SHP77 (cell line): Measurements from ENCODE around the gene CCNT2.
"Not testable (repeated sequence)": the region's sequence is repeated elsewhere in the genome, so short reads cannot be mapped to it uniquely, and the experiment has no call there.

ENCODE experiments used
- DNase-seq, 2 experiments: peaks; one replicate each; lab custom pipeline; 2025; lab: John Stamatoyannopoulos, UW

CCNT2 gene

DNA sequence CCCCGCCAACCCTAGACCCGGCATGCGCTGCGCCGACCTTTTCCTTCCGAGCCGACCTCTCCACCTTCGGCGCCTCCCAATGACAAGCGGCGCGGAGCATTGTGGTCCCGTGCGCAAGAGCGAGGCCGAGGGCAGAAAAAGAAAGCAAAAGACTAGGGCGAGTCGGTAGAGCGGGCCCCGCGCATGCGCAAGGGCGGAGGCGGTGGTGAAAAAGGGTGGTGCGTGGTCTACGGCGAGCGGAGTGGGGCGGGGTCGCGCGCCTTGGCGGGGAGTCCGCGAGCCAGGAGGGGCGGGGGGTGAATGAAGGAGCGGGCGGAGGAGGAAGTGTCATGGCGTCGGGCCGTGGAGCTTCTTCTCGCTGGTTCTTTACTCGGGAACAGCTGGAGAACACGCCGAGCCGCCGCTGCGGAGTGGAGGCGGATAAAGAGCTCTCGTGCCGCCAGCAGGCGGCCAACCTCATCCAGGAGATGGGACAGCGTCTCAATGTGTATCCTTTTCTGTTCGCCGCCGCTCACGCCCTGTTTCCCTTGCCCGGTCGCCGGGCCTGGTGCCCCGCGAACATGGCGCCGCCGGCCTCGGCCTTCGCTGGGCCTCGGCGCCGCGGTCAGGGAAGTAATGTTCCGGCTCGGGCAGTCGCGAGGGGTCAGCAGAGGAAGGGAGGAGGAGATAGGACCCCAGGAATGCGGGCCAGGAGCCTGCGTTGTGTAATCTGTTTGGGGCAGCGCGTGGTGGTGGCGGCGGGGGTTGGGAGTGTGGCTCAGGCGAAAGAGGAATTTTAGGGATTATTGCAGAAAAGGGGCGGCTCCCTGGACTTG, at the start of gene CCNT2:
TSS of gene CCNT2 (plus strand) at position 297 of the 815 bp plus-strand sequence. CDS start at position 330, 33 bp downstream.
- DNase-seq = peak; percentile 78 to 90

DNA sequence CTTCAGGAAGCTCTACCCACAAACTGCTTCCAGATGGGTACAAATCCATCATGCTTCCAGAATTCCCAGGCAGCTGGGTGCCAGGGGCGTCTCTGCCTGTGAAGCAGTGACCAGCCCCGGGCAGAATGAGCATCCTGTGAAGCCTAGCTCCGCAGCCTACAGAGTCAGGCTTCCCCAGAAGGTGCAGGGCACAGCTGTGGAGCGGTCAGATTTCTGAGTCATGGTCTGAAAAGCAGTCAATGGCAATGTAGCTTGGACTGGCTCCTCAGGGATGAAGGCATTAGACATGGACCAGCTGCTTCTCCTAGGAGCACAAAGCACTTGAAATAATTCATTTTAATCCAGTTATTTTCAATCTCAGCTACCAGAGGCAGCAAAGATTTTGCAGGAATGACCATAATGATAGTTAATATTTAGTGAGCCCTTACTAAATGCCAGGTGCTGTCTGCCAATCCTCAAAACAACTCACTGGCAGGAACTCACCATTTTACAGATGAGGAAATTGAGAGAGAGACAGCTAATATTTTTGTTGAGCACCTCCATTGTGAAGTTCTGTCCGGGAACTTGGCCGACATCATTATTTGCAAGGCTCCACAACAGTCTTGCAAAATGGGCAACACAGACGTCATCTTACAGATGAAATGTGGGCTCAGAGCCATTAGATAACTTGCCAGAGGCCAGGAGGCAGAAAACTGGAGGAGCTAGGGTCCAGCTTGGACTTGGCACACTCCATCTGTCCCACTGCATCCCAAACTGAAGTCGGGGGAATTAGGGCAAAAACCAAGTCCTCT, 48.5 kb upstream of the CCNT2 start:
- no peak for DNase-seq

DNA sequence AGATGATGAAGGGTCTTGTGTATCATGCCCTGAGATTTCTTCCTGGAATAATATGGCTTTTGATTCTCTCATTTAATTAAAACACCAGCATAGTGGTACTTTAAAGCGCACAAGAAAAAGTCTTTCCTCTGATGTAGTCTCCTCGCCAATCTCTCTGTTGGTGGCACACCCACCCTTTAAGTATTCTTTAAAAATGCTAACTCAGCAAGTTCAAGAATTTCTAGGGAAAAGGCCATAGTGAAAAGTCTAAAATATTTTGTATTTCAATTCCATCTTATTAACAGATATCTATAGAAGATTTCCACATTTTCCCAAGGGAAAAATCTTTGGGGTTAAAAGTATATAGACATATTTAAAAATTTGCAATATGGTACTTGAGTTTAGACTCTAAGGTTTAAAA, 45.5 kb upstream of the CCNT2 start:
- no peak for DNase-seq

DNA sequence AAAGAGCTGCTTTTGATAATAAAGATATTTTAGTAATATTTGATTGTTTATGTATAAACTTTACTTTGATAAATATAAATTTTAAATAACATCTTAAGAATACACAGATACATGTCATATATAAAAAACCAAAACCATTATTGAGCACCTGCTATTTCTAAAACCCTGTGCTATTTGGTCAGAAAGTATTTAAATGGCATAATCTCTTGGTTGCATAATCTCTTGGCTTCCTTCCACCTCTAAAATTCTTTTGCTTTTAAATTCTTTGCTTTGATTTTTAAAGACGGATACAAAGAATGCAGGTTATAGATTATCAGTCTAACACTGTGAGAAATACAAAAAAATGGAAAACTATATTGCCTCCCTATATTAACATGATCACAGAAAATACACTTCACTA, 43.3 kb upstream of the CCNT2 start:
- DNase-seq = no peak

DNA sequence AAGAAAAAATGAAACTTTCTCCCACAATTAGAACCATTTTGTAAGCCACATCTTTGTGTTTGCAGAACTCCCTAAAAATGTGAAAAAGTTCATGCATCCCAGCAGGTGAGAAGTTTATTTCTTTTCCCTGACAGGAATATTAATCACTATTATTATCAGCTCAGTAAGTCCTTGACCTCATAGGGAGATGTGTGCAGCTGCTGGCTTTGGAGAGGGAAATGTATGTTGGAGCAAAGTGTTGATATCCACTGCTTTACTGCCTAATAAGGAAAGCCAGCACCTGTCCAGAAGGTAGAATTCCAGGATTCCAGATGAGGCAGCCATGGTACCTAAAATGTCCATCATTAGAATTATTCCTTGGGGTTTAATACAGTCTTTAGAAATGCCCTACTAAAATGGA, 35.8 kb upstream of the CCNT2 start:
- DNase-seq = no peak

DNA sequence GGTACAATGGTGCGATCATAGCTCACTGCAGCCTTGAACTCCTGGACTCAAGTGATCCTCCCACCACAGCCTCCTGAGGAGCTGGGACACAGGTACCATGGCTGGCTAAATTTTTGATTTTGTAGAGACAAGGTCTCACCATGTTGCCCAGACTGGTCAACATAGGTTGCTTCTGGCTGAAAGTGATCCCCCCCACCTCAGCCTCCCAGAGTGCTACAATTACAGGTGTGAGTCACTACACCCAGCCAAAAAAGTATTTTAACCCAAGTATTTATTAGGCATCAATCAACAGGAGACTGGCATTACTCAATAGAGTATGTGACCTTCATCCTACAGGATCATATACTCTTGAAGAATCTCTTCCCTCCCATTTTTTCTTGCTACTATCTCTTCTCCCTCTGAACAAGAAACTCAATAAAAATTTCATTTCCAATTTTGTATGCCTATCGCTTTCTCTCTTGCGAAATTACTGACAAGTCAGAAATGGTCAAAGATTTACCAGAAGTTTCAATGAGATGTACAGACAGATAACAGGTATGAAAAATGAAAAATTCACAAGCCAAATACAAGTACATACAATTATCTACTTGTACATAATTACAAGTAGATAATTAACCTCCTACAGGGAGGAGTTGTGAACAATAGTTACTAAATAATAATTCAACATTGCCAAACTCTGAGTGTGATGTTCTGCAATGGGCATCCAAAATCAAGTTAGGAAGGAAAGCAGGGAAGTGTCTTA, 34.9 kb upstream of the CCNT2 start:
- DNase-seq = no peak

DNA sequence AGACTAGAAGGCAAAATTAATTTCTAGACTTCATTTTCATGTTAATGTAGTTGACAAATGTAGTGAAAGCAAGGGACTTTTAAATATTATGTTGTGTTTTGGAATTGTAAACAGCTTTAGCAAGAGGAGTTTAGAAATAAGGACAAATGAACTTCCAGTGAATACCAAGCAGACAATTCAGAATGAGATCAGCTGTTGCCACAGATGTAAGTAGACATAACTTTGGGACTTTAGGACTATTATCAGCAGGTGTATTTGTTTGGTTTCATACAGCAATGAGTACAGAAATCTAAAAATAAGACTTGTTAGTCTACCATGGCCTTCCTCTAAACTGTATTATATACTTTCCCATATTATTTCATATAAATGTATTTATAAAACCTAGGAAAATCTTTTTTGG, 34.2 kb upstream of the CCNT2 start:
- no peak for DNase-seq

DNA sequence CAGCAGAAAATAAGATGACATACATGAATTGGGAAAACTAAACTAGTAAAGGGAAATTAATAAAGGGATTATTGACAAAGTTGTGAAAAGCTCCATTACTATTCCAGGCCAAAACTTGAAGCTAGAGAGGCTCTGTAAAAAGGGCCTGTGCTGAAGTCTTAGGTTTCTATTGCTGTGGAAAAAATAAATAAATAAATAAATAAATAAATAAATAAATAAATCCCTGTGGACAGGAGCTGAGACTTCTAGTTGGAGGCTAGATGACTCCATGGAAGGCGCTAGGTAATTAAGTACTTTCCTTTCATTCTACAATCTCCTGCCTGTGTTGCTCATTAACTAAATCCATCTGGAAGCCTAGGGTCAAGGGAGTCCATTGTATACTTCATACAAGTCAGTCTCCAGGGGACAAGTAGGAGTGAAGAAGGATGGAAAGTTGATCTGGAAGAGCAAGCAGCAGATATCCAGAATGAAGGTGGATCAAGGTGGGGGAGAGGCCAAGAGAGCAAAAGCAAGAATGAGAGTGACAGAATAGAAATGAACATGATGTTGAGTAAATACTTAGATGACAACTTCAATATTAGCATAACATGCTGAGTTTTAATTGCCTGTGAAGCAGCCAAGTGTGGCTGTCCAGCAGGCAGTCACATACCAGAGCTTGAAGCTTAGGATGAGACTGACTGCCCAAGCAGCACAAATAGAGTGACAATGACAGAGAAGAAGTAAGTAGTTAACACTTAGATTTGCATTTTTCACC, 26.2 kb upstream of the CCNT2 start:
- no peak for DNase-seq

DNA sequence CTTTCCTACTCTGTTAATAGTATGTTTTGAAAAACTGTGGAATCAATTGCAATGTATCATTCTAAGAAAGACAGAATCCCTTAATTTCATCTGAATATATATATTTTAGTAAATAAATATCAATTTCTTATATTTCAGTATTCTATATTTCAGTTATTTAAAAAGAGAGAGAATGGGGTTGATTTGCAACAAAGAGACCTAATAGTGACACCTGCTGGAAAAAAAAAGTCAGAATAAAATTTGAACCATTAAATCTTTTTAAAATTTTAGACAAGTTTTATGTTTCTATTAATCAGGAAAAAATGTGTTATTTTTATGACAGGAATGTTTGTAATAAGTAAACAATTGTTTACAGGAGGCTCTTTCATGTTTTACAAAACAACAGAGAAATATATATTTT, 20.7 kb upstream of the CCNT2 start:
- no peak for DNase-seq

DNA sequence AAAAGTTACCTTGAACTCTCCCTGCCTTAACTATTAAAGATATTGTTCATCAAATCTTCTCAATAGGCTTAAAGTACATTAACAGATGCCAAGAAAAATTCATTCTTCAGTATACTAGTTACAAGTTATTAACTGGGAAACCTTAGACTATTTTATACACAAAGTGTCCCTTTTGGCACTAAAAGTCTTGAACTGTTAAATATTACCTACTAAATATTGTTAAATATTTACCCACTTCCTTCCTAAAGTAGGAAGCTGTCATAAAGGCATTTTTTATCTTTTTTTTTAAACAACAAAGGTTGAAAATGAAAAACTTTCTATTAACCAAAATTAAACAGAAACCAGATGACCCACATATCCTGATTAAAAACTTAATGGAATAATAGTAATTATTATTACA, 19.4 kb upstream of the CCNT2 start:
- no peak for DNase-seq

DNA sequence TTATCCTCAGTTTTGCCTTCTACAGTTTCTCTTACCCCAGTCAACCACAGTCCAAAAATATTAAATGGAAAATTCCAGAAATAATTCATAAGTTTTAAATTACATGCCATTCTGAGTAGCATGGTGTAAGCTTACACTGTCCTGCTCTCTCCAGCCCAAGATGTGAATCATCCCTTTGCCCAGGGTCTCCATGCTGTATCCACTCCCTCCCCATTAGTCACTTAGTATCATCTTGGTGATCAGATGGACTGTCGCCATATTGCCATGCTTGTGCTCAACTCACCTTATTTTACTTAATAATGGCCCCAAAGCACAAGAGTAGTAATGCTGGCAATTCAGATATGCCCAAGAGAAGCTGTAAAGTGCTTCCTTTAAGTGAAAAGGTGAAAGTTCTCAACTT, 18.5 kb upstream of the CCNT2 start:
- no peak for DNase-seq

DNA sequence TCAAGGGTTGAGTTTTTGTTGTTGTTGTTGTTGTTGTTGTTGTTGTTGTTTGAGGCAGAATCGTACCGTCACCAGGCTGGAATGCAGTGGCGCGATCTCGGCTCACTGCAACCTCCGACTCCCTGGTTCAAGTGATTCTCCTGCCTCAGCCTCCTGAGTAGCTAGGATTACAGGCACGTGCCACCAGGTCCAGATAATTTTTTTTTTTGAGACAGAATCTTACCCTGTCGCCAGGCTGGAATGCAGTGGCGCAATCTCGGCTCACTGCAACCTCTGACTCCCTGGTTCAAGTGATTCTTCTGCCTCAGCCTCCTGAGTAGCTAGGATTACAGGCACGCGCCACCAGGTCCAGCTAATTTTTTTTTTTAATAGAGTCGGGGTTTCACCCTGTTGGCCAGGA, 14.9 kb upstream of the CCNT2 start:
- DNase-seq = not testable (repeated sequence)

DNA sequence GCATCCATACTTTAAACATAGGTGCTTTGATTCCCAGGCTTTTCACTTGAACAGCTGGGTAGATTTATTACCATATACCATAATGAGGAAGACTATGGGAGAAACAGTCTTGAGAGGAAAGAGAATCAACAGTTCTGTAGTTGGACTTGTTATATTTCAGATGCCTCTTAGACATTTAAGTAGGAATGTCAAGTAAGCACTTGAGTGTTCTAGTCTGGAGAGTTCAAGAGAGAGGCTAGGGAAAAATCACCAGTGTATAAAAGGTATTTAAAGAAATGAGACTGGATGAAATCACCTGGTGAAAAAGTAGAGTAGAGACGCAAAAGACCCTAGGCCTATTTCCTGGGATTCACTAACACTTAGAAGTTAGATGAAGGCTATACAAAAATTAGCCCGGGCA, 13.5 kb upstream of the CCNT2 start:
- no peak for DNase-seq

DNA sequence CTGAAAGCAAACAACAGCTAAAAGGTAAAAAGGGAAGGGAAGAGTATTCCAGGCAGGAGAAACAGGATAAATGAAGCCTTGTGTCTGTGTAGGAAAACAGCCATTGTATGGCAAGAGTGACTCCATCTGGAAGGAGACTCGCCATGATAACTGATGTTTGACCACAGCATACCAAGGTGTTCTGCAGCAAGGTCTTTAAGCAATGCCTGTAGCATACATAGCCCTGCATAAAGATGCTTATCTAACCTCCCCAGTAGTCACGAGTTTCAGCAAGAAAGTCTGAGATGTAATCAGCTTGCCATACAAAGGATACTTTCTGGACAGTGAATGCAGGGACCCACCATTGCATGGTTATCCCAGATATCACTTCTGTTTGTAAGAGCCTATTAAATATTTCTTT, 11.9 kb upstream of the CCNT2 start:
- no peak for DNase-seq

DNA sequence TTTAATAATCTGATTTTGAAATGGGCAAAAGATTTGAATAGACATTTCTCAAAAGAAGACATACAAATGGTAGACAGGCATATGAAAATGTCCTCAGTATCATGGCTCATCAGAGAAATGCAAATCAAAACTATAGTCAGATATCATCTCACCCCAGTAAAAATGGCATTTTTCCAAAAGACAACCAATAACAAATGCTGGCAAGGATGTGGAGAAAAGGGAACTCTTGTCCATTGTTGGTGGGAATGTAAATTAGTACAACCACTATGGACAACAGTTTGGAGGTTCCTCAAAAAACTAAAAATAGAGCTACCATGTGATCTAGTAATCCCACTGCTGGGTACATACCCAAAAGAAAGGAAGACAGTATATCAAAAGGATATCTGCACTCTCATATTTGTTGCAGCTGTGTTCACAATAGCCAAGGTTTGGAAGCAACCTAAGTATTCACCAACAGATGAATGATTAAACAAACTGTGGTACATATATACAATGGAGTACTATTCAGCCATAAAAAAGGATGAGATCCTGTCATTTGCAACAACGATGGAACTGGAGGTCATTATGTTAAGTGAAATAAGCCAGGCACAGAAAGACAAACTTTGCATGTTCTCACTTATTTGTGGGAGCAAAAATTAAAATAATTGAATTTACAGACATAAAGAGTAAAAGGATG, 11.0 kb upstream of the CCNT2 start:
- not testable (repeated sequence) for DNase-seq

DNA sequence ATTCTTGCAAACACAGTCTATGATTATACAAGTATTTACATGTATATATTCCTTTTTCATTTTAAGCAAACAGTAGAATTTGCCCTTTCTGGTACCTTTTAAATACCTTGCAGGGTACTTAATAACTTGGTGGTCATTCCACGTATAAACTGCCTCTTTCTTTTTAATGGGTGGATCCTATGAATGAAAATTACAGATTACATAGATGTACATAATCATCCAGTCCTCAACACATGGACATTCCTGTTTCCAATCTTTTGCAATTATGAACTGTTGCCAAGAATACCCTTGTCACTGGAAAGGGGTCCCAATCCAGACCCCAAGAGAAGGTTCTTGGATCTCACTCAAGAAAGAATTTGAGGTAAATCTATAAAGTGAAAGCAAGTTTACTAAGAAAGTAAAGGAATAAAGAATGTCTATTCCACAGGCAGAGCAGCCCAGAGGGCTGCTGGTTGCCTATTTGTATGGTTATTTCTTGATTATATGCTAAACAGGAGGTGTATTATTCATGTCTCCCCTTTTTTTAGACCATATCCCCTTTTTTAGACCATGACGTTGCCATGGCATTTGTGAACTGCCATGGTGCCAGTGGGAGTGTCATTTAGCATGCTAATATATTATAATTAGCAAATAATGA, 7.7 kb upstream of the CCNT2 start:
- no peak for DNase-seq

DNA sequence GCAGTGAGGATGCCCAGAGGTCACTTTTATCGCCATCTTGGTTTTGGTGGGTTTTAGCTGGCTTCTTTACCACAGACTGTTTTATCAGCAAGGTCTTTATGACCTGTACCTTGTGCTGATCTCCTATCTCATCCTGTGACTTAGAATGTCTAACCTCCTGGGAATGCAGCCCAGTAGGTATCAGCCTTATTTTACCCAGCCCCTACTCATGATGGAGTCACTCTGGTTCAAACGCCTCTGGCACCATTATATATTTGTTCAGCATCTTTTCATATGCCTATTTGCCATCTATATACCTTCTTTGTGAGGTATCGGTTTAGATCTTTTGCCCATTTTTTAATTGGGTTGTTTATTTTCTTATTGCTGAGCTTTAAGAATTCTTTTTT, 7.2 kb upstream of the CCNT2 start:
- DNase-seq = no peak

DNA sequence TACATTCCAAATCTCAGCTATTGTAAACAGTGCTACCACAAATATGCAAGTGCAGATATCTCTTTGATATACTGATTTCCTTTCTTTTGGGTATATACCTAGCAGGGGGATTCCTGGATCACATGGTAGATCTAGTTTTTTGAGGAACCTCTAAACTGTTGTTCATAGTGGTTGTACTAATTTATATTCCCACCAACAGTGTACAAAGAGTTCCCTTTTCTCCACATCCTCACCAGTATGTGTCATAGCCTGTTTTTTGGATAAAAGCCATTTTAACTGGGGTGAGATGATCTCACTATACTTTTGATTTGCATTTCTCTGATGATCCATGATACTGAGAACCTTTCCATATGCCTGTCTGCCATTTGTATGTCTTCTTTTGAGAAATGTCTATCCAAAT, 6.3 kb upstream of the CCNT2 start:
- DNase-seq = no peak

DNA sequence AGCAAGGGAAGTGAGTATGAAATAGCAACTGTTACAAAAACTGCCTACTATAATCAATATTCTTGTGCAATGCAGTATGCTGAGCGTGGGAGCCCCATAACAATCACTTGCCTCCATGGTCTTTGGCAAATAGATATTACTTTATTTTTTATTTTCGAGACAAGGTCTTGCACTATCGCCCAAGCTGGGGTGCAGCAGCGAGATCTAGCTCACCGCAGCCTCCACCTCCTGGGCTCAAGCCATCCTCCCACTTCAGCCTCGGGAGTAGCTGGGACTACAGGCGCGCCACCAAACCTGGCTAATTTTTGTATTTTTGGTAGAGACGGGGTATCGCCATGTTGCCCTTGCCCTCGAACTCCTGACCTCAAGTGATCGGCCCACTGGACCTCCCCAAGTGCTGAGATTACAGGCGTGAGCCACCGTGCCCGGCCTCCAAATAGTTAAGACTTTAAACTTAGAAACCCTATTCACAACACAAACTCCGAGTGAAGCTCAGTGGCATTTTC, 1.2 kb upstream of the CCNT2 start:
- DNase-seq = no peak

DNA sequence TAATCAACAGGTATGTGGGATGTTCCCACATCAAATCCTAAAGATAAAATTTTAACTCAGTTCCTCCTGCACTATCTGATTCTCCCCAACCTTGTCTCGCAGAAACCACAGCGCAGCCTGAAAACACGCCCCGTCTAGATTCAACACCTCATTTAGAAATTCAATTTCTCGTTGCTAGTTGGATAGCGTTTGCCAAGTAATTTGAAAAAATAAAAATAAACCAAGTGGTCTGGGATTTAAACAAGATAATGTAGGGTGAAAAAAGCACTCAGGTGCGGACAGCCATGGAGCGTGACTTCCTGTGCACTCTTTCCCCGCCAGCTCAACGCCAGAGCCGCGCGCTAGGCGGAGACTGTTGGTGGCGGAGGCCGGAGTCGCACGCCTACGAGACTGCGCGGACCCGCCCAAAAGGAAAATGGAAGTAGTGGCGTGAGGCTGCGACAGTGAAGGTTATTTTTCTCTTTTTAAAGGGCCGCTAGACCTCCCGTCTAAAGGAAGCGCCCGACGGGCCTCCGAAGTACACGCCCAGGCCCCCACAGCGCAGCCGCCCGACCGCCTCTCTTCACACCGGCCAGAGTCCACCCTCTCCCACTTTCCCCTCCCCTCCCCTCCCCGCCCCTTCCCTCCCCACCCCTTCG, 615 bp upstream of the CCNT2 start:
- peak in 1 of 2 experiments; percentile 55 for DNase-seq
